OCI-LY1 (cell line): ENCODE results near the gene MACROD2.

Experiments
- H2AFZ ChIP-seq: fragments of 200-600 bp; sonication (generic), shearing (Covaris generic); 2 replicates; pipeline ENCODE4 v1.6.0; 2014; ENCODE audit warnings: antibody characterized with exemption, mild to moderate bottlenecking, low read length
- H3F3A ChIP-seq: fragments of 200-600 bp; sonication (generic), shearing (Covaris generic); 2 replicates; pipeline ENCODE4 v1.6.0; 2014; ENCODE audit warnings: mild to moderate bottlenecking, antibody characterized with exemption, low read length, moderate library complexity; ENCODE audit not compliant: insufficient read depth
- H3K27ac ChIP-seq: fragments of 200-600 bp; sonication (generic); 2 replicates; pipeline ENCODE4 v1.5.1; 2014; ENCODE audit warnings: low read length, mixed run types, mild to moderate bottlenecking, low read depth; ENCODE audit not compliant: poor library complexity, severe bottlenecking
- H3K27me3 ChIP-seq: fragments of 200-600 bp; sonication (generic); 2 replicates; pipeline ENCODE4 v1.6.0; 2014; ENCODE audit warnings: antibody characterized with exemption, mild to moderate bottlenecking, low read length, moderate library complexity; ENCODE audit not compliant: insufficient read depth
- H3K36me3 ChIP-seq: fragments of 200-600 bp; sonication (generic); 2 replicates; pipeline ENCODE4 v1.6.1; 2014; ENCODE audit warnings: mild to moderate bottlenecking, antibody characterized with exemption, low read length, moderate library complexity, mixed read lengths; ENCODE audit not compliant: insufficient read depth
- H3K4me1 ChIP-seq: fragments of 200-600 bp; sonication (generic); 2 replicates; pipeline ENCODE4 v1.5.1; 2014; ENCODE audit warnings: mild to moderate bottlenecking, low read length, moderate library complexity; ENCODE audit not compliant: insufficient read depth, severe bottlenecking
- H3K4me2 ChIP-seq: fragments of 200-600 bp; sonication (generic), shearing (Covaris generic); 2 replicates; pipeline ENCODE4 v1.6.1; 2014; ENCODE audit warnings: low read length
- H3K4me3 ChIP-seq: fragments of 200-600 bp; sonication (generic); 2 replicates; pipeline ENCODE4 v1.5.1; 2014; ENCODE audit warnings: low read length, low read depth, mild to moderate bottlenecking, mixed read lengths; ENCODE audit not compliant: poor library complexity, severe bottlenecking
- H3K79me2 ChIP-seq: fragments of 200-600 bp; shearing (Covaris generic); 2 replicates; pipeline ENCODE4 v1.6.1; 2016; ENCODE audit warnings: mixed run types, low read length, mixed read lengths; ENCODE audit not compliant: insufficient read depth
- H3K9ac ChIP-seq: fragments of 200-600 bp; sonication (generic), shearing (Covaris generic); 2 replicates; pipeline ENCODE4 v1.6.1; 2014; ENCODE audit warnings: mild to moderate bottlenecking, low read length, mixed read lengths
- H3K9me2 ChIP-seq: fragments of 200-600 bp; sonication (generic), shearing (Covaris generic); 2 replicates; pipeline ENCODE4 v1.6.1; 2014; ENCODE audit warnings: low read depth, mild to moderate bottlenecking, low read length, mixed read lengths
- H3K9me3 ChIP-seq: fragments of 200-600 bp; shearing (Covaris generic); 2 replicates; pipeline ENCODE4 v1.6.1; 2014; ENCODE audit warnings: low read length, mixed read lengths
- H4K20me1 ChIP-seq: fragments of 200-600 bp; sonication (generic), shearing (Covaris generic); 2 replicates; pipeline ENCODE4 v1.6.0; 2016; ENCODE audit warnings: mild to moderate bottlenecking, low read length; ENCODE audit not compliant: insufficient read depth
- CTCF ChIP-seq: fragments of 200-600 bp; sonication (generic), shearing (Covaris generic); IDR thresholded peaks from 2 replicates; pipeline ENCODE4 v1.5.1; 2017; ENCODE audit warnings: mild to moderate bottlenecking, antibody characterized with exemption, low read length, moderate library complexity, mixed read lengths
- EZH2 ChIP-seq: fragments of 200-600 bp; sonication (generic), shearing (Covaris generic); IDR thresholded peaks from 2 replicates; pipeline ENCODE4 v1.8.0; 2017; ENCODE audit warnings: borderline replicate concordance, mixed run types, mild to moderate bottlenecking, antibody characterized with exemption, low read length, moderate library complexity, mixed read lengths

Gene MACROD2

GRCh38 chr20:14889496-14890255 lies 894.4 kb downstream of the MACROD2 start:
- Histone ChIP-seq H3K9me3 (no peaks in the 10 kb centered on the region), H3K9me2 (no peaks in the 10 kb centered on the region), H3K27ac (no peak overlapping the region), H4K20me1 (no peaks in the 10 kb centered on the region), H3K4me3 (no peak overlapping the region), H2AFZ (no peak overlapping the region), H3K9ac (no peak overlapping the region), H3K79me2 (no peaks in the 10 kb centered on the region), H3K4me2 (no peak overlapping the region), H3K4me1 (no peaks in the 10 kb centered on the region), H3F3A (no peaks in the 10 kb centered on the region), H3K27me3 (no peaks in the 10 kb centered on the region), H3K36me3 (no peaks in the 10 kb centered on the region)
- no peak for TF ChIP-seq EZH2
- no peak for TF ChIP-seq CTCF

DNA sequence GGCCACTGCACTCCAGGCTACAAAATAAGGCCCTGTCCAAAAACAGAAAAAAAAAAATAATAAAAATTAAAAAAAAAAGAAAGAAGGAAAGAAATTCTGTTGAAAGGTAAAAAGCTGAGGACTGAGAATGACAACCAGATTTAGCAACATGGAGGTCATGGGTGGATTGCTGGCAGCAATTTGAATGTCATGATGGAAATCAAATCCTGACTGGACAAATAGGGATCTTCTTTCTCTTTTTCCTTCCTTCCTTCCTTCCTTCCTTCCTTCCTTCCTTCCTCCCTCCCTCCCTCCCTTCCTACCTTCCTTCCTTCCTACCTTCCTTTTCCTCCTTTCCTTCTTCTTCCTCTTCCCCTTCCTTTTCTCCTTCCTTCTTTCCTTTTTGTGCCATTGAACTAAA lies 895.4 kb downstream of the MACROD2 start:
- Histone ChIP-seq H3K79me2 (no peaks in the 10 kb centered on the region), H3K4me3 (no peak overlapping the region), H3K27ac (no peak overlapping the region), H4K20me1 (no peaks in the 10 kb centered on the region), H3K9ac (no peak overlapping the region), H2AFZ (no peak overlapping the region), H3K36me3 (no peaks in the 10 kb centered on the region), H3K9me2 (no peaks in the 10 kb centered on the region), H3K27me3 (no peaks in the 10 kb centered on the region), H3K9me3 (no peaks in the 10 kb centered on the region), H3K4me2 (no peak overlapping the region), H3K4me1 (no peaks in the 10 kb centered on the region), H3F3A (no peaks in the 10 kb centered on the region)
- no peak for TF ChIP-seq CTCF
- no peak for TF ChIP-seq EZH2

- Histone ChIP-seq H3K36me3 (no peaks in the 10 kb centered on the region), H3K4me1 (no peaks in the 10 kb centered on the region), H3K27me3 (no peaks in the 10 kb centered on the region), H3K79me2 (no peaks in the 10 kb centered on the region), H3K4me2 (no peak overlapping the region), H3K27ac (no peak overlapping the region), H3K4me3 (no peak overlapping the region), H3K9ac (no peak overlapping the region), H3F3A (no peaks in the 10 kb centered on the region), H2AFZ (no peak overlapping the region), H4K20me1 (no peaks in the 10 kb centered on the region), H3K9me2 (no peaks in the 10 kb centered on the region), H3K9me3 (no peaks in the 10 kb centered on the region)
- no peak for TF ChIP-seq CTCF
- no peak for TF ChIP-seq EZH2
Observed at GRCh38 chr20:14892782-14893181, 897.5 kb downstream of the MACROD2 start.
